ENCODE data around the gene CASKIN1.

CASKIN1 gene, protein sequence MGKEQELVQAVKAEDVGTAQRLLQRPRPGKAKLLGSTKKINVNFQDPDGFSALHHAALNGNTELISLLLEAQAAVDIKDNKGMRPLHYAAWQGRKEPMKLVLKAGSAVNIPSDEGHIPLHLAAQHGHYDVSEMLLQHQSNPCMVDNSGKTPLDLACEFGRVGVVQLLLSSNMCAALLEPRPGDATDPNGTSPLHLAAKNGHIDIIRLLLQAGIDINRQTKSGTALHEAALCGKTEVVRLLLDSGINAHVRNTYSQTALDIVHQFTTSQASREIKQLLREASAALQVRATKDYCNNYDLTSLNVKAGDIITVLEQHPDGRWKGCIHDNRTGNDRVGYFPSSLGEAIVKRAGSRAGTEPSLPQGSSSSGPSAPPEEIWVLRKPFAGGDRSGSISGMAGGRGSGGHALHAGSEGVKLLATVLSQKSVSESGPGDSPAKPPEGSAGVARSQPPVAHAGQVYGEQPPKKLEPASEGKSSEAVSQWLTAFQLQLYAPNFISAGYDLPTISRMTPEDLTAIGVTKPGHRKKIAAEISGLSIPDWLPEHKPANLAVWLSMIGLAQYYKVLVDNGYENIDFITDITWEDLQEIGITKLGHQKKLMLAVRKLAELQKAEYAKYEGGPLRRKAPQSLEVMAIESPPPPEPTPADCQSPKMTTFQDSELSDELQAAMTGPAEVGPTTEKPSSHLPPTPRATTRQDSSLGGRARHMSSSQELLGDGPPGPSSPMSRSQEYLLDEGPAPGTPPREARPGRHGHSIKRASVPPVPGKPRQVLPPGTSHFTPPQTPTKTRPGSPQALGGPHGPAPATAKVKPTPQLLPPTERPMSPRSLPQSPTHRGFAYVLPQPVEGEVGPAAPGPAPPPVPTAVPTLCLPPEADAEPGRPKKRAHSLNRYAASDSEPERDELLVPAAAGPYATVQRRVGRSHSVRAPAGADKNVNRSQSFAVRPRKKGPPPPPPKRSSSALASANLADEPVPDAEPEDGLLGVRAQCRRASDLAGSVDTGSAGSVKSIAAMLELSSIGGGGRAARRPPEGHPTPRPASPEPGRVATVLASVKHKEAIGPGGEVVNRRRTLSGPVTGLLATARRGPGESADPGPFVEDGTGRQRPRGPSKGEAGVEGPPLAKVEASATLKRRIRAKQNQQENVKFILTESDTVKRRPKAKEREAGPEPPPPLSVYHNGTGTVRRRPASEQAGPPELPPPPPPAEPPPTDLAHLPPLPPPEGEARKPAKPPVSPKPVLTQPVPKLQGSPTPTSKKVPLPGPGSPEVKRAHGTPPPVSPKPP (N-terminal part only)

DNA sequence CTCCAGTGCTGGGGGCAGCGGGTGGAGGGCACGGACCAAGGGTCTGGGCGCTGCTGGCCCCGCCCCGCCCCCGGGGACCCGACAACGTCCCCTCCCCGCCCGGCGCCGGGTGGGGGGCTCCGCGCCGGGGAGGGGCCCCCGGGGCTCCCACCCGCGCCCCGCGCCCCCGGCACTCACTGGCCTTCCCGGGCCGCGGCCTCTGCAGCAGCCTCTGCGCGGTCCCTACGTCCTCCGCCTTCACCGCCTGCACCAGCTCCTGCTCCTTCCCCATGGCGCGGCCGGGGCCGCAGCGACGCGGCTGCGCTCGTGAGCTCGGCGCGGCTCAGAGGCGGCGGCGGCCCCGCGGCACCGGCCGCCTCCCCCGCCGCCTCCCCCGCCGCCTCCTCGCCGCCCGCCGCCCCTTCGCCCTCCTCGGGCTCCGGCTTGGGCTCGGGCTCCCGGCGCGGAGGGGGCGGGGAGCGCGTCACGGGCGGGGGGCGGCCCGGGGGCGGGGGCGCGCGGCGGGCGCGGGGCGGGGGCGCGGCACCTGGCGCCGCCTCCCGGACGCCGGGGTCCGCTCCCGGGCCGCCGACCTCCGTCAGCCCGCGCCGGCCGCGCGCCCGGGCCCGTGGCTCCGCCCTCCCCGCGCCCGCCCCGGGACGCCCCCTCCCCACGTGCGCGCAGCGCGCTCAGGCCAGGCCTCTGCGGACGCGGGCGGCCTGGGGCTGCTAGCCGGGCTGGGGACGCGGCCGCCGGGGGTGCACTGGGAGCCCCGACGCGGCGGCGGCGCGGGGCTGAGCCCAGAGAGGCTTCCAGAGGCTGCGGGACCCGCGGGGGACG, at the start of gene CASKIN1:
Gene CASKIN1 (minus strand): TSS at position 444 of the 819 bp plus-strand sequence. CDS start 173 bp downstream, at position 271.
- H3K4me1 ChIP-seq (ENCODE audit: low read length): peaks cover 5% of the 10 kb centered on the region; the same call in 1 of the 2 replicates
- no peaks in the 10 kb centered on the region for H3K36me3 ChIP-seq (replicated peaks; ENCODE audit: low read depth, low read length)
- no peak for TF ChIP-seq EZH2phosphoT487 (IDR thresholded peaks at IDR 0.05; ENCODE audit: low read depth)
- TF ChIP-seq, protein P1, sequence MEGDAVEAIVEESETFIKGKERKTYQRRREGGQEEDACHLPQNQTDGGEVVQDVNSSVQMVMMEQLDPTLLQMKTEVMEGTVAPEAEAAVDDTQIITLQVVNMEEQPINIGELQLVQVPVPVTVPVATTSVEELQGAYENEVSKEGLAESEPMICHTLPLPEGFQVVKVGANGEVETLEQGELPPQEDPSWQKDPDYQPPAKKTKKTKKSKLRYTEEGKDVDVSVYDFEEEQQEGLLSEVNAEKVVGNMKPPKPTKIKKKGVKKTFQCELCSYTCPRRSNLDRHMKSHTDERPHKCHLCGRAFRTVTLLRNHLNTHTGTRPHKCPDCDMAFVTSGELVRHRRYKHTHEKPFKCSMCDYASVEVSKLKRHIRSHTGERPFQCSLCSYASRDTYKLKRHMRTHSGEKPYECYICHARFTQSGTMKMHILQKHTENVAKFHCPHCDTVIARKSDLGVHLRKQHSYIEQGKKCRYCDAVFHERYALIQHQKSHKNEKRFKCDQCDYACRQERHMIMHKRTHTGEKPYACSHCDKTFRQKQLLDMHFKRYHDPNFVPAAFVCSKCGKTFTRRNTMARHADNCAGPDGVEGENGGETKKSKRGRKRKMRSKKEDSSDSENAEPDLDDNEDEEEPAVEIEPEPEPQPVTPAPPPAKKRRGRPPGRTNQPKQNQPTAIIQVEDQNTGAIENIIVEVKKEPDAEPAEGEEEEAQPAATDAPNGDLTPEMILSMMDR (IDR thresholded peaks at IDR 0.05; ENCODE audit: low read depth, low read length): no peak
- no peak within 1 kb of the TSS for H2AFZ ChIP-seq (ENCODE audit: low read depth, low read length)
- H3K9ac ChIP-seq (ENCODE audit: low read length): 0 out of 2 replicates have a peak within 1 kb of the TSS, but pooled peaks have one; percentile 18
- peaks cover 48% of the 10 kb centered on the region for H3K27me3 ChIP-seq (ENCODE audit: low read depth, low read length)
- peak within 1 kb of the TSS; percentile 68 for H3K4me3 ChIP-seq (ENCODE audit: low read length)
- H3K4me2 ChIP-seq (ENCODE audit: low read length): peak within 1 kb of the TSS; percentile 64
- H4K20me1 ChIP-seq (ENCODE audit: insufficient read depth, low read length): no peaks in the 10 kb centered on the region
- H3K9me3 ChIP-seq (ENCODE audit: insufficient read depth, low read length): no peaks in the 10 kb centered on the region
- H3K79me2 ChIP-seq (ENCODE audit: low read length): no peaks in the 10 kb centered on the region
- H3K27ac ChIP-seq (ENCODE audit: low read length): no peak within 1 kb of the TSS

DNA sequence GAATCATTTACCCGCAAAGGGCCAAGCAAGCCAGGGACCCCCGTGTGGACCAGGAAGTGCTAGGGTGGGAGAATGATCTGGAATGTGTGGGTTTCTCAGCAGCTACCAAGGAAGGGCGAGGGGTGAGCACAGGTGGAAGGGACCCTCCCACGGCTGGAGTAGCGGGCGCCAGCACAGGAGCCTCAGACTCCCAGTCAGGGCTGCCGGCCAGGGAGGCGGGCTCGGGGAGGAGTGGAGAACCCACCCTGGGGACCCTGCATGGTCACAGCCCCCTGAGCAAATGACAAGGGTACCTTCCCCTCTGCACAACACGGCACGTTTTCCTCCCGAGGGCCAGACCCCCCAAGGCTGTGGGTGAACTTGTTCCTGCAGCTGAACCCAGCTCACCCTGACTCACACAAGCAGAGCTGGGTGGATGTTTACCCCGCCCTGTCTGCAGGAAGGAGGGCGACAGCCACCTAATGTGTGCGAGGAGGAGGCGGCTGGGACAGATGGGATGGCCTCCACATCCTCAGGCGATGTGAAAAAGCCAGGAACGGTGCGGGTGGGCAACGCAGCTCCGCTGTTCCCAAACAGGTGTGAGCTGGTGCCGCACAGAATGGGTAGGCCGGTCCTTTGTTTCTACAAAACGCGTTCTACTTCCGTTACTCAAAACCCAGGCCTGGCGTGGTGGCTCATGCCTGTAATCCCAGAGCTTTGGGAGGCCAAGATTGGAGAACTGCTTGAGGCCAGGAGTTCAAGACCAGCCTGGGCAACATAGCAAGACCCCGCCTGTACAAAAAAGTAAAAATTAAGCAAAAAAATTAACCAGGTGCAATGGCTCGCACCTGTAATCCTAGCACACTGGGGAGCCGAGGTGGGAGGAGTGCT, 48.8 kb upstream of the CASKIN1 start:
- no peak overlapping the region for H2AFZ ChIP-seq (ENCODE audit: low read depth, low read length)
- no peaks in the 10 kb centered on the region for H4K20me1 ChIP-seq (ENCODE audit: insufficient read depth, low read length)
- no peak overlapping the region for H3K4me3 ChIP-seq (ENCODE audit: low read length)
- H3K9me3 ChIP-seq (ENCODE audit: insufficient read depth, low read length): no peaks in the 10 kb centered on the region
- TF ChIP-seq, protein P1 (IDR thresholded peaks at IDR 0.05; ENCODE audit: low read depth, low read length): no peak
- TF ChIP-seq EZH2phosphoT487 (IDR thresholded peaks at IDR 0.05; ENCODE audit: low read depth): no peak
- no peak overlapping the region for H3K27ac ChIP-seq (ENCODE audit: low read length)
- H3K4me1 ChIP-seq (ENCODE audit: low read length): peaks cover 3% of the 10 kb centered on the region
- no peak overlapping the region for H3K4me2 ChIP-seq (ENCODE audit: low read length)
- H3K27me3 ChIP-seq (ENCODE audit: low read depth, low read length): no peaks in the 10 kb centered on the region
- peaks cover 23% of the 10 kb centered on the region for H3K36me3 ChIP-seq (replicated peaks; ENCODE audit: low read depth, low read length)
- H3K9ac ChIP-seq (ENCODE audit: low read length): no peak overlapping the region
- H3K79me2 ChIP-seq (ENCODE audit: low read length): peaks cover 16% of the 10 kb centered on the region

DNA sequence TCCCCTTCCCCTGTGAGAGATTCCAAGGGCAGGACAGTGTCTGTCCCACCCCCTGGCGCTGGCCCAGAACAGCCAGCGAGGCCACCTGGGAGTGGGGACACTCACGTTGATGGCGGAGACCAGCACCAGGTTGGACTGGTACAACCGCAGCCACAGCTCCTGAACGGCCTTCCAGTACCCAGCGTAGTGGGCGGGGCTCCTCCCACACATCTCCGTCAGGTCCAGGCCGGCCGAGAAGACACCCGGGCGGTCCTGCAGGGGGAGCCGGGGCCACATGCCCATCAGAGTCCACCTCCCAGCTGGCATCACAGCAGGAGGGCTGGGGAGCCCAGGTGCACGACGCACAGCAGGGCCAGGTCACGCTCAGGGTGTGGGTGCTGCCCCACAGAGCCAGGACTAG, 47.9 kb upstream of the CASKIN1 start:
- Histone ChIP-seq H3K4me2 (ENCODE audit: low read length) (no peak overlapping the region), H3K79me2 (ENCODE audit: low read length) (peaks cover 8% of the 10 kb centered on the region), H3K4me1 (ENCODE audit: low read length) (no peaks in the 10 kb centered on the region), H3K36me3 (replicated peaks; ENCODE audit: low read depth, low read length) (peaks cover 25% of the 10 kb centered on the region), H3K27me3 (ENCODE audit: low read depth, low read length) (no peaks in the 10 kb centered on the region), H3K9me3 (ENCODE audit: insufficient read depth, low read length) (no peaks in the 10 kb centered on the region), H3K4me3 (ENCODE audit: low read length) (no peak overlapping the region), H3K27ac (ENCODE audit: low read length) (no peak overlapping the region), H3K9ac (ENCODE audit: low read length) (no peak overlapping the region), H2AFZ (ENCODE audit: low read depth, low read length) (no peak overlapping the region), H4K20me1 (ENCODE audit: insufficient read depth, low read length) (no peaks in the 10 kb centered on the region)
- TF ChIP-seq, protein P1 (IDR thresholded peaks at IDR 0.05; ENCODE audit: low read depth, low read length): no peak
- no peak for TF ChIP-seq EZH2phosphoT487 (IDR thresholded peaks at IDR 0.05; ENCODE audit: low read depth)

Data from OCI-LY3 (cell line).